Measurements from ENCODE around the gene SUGCT.

GRCh38 chr7:40839881-40840280, 705.1 kb downstream of the SUGCT start:
- no peak for TF ChIP-seq CTCF (IDR thresholded peaks at IDR 0.05)
- no peak for TF ChIP-seq POLR2A (IDR thresholded peaks at IDR 0.05)
